OCI-LY1 (cell line): Measurements from ENCODE around the gene NCAPG2.

ENCODE experiments used
- CTCF ChIP-seq: fragments of 200-600 bp; sonication (generic), shearing (Covaris generic); IDR thresholded peaks from 2 replicates; pipeline ENCODE4 v1.5.1; 2017; ENCODE audit warnings: mild to moderate bottlenecking, antibody characterized with exemption, low read length, moderate library complexity, mixed read lengths
- EZH2 ChIP-seq: fragments of 200-600 bp; sonication (generic), shearing (Covaris generic); IDR thresholded peaks from 2 replicates; pipeline ENCODE4 v1.8.0; 2017; ENCODE audit warnings: borderline replicate concordance, mixed run types, mild to moderate bottlenecking, antibody characterized with exemption, low read length, moderate library complexity, mixed read lengths

DNA sequence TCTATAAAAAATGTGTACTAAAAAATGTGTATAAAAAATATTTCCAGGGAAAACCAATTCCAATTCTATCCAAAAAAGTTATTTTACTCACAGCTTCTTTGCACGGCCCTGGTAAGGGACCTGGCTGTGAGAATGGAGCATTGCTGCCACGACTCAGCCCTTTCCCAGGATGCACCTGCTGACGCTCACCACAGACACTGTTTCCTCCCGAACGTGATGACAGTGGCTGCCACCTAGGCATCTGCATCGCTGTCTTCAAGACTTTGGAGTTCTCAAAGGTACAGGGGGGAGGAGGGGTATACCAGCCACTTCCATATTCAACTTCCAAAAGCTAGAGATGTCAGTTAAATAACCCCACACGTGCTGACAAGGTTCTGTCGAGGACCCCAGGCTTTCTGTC is 93.1 kb downstream of the NCAPG2 start:
- TF ChIP-seq CTCF (no peak), EZH2 (no peak)
